Large intestine (tissue), 3 donors: ENCODE data around the gene SELP. TPM values are rescaled to one million over a fixed set of nuclear protein-coding genes. Genes with fewer than 3 reads are reported as not detected.

ENCODE experiments used
- DNase-seq, 2 donors: peaks; one replicate each; pipeline versions ENCODE4 v3.0.0 to v3.0.0-alpha.2; 2013
- H3K27ac ChIP-seq: one replicate; pipeline ENCODE4 v1.5.1; 2013; ENCODE audit warnings: low read length
- H3K27me3 ChIP-seq: 2 replicates; pipeline ENCODE4 v1.6.1; 2013; ENCODE audit warnings: low read length; ENCODE audit not compliant: control insufficient read depth, insufficient read depth
- H3K36me3 ChIP-seq: 2 replicates; pipeline ENCODE4 v1.6.1; 2013; ENCODE audit warnings: low read length; ENCODE audit not compliant: control insufficient read depth, insufficient read depth
- H3K4me1 ChIP-seq: one replicate; pipeline ENCODE4 v1.6.1; 2013; ENCODE audit warnings: low read length; ENCODE audit not compliant: control insufficient read depth, insufficient read depth
- H3K4me3 ChIP-seq: one replicate; pipeline ENCODE4 v1.5.1; 2013; ENCODE audit warnings: low read length
- H3K9me3 ChIP-seq: one replicate; pipeline ENCODE4 v1.6.1; 2013; ENCODE audit warnings: mild to moderate bottlenecking, low read depth, low read length, moderate library complexity; ENCODE audit not compliant: control insufficient read depth
- WGBS: methylation state at CpG from one replicate; pipeline ENCODE4 v1.1.5; 2013; ENCODE audit warnings: low lambda C conversion rate; ENCODE audit not compliant: insufficient coverage; 5-methylcytosine and 5-hydroxymethylcytosine counted together
- polyA plus RNA-seq: library from polyadenylated mRNA; unstranded; fragments of 120-200 nt; gene quantifications from one replicate; pipeline ENCODE4 v1.2.1, GENCODE V29; 2013

The SELP gene
- polyA plus RNA-seq, 1 donor: 1.8 TPM

GRCh38 chr1:169563019-169563615 lies 66.8 kb downstream of the SELP start:
- H3K27ac ChIP-seq: no peak overlapping the region
- no peaks in the 10 kb centered on the region for H3K36me3 ChIP-seq
- no CpG with 5 or more reads among the region's 1 CpG for WGBS
- peaks cover 6% of the 10 kb centered on the region for H3K27me3 ChIP-seq
- DNase-seq: no peak
- H3K4me3 ChIP-seq: no peak overlapping the region
- no peaks in the 10 kb centered on the region for H3K4me1 ChIP-seq
- H3K9me3 ChIP-seq: peaks cover 6% of the 10 kb centered on the region

- Histone ChIP-seq H3K4me3 (no peak overlapping the region), H3K27me3 (peaks cover 8% of the 10 kb centered on the region), H3K27ac (no peak overlapping the region), H3K4me1 (no peaks in the 10 kb centered on the region), H3K36me3 (no peaks in the 10 kb centered on the region), H3K9me3 (peaks cover 6% of the 10 kb centered on the region)
- no peak for DNase-seq
- 80% methylated on average over 1 of the region's 1 CpG for WGBS
Measured at GRCh38 chr1:169561692-169562091, 68.2 kb downstream of the SELP start.

- H3K27me3 ChIP-seq: peaks cover 13% of the 10 kb centered on the region
- H3K36me3 ChIP-seq: no peaks in the 10 kb centered on the region
- H3K4me3 ChIP-seq: no peak overlapping the region
- H3K9me3 ChIP-seq: no peaks in the 10 kb centered on the region
- no peak overlapping the region for H3K27ac ChIP-seq
- 67% methylated on average over 1 of the region's 5 CpGs for WGBS
- H3K4me1 ChIP-seq: no peaks in the 10 kb centered on the region
- no peak for DNase-seq
Measured at GRCh38 chr1:169557131-169557530, 72.8 kb downstream of the SELP start.

GRCh38 chr1:169550294-169550693 lies 79.6 kb downstream of the SELP start:
- no peaks in the 10 kb centered on the region for H3K9me3 ChIP-seq
- no peaks in the 10 kb centered on the region for H3K36me3 ChIP-seq
- no peak overlapping the region for H3K4me3 ChIP-seq
- 60% methylated on average over 2 of the region's 4 CpGs for WGBS
- H3K27ac ChIP-seq: no peak overlapping the region
- H3K27me3 ChIP-seq: peaks cover 8% of the 10 kb centered on the region
- DNase-seq: peak in 1 of 2 donors; percentile 27
- no peaks in the 10 kb centered on the region for H3K4me1 ChIP-seq

- H3K36me3 ChIP-seq: no peaks in the 10 kb centered on the region
- no peak overlapping the region for H3K4me3 ChIP-seq
- no peak overlapping the region for H3K27ac ChIP-seq
- peak; percentile 64 to 88 for DNase-seq
- no CpG with 5 or more reads among the region's 2 CpGs for WGBS
- H3K4me1 ChIP-seq: no peaks in the 10 kb centered on the region
- H3K9me3 ChIP-seq: no peaks in the 10 kb centered on the region
- H3K27me3 ChIP-seq: peaks cover 8% of the 10 kb centered on the region
Measured at GRCh38 chr1:169548282-169548681, 81.6 kb downstream of the SELP start.

GRCh38 chr1:169546087-169546995 lies 83.6 kb downstream of the SELP start:
- Histone ChIP-seq H3K9me3 (no peaks in the 10 kb centered on the region), H3K4me1 (no peaks in the 10 kb centered on the region), H3K27me3 (peaks cover 2% of the 10 kb centered on the region), H3K36me3 (no peaks in the 10 kb centered on the region), H3K4me3 (no peak overlapping the region), H3K27ac (no peak overlapping the region)
- DNase-seq: peak; percentile 64 to 67
- 60% methylated on average over 4 of the region's 15 CpGs for WGBS

GRCh38 chr1:169545472-169545871 lies 84.5 kb downstream of the SELP start:
- no peaks in the 10 kb centered on the region for H3K9me3 ChIP-seq
- no peaks in the 10 kb centered on the region for H3K36me3 ChIP-seq
- no CpG with 5 or more reads among the region's 2 CpGs for WGBS

GRCh38 chr1:169538998-169539871 lies 90.7 kb downstream of the SELP start:
- no peaks in the 10 kb centered on the region for H3K27me3 ChIP-seq
- H3K4me1 ChIP-seq: no peaks in the 10 kb centered on the region
- 83% methylated on average over 1 of the region's 3 CpGs for WGBS
- no peaks in the 10 kb centered on the region for H3K9me3 ChIP-seq
- H3K36me3 ChIP-seq: no peaks in the 10 kb centered on the region
- no peak for DNase-seq
- no peak overlapping the region for H3K27ac ChIP-seq
- H3K4me3 ChIP-seq: no peak overlapping the region

More at GRCh38 chr1:169545472-169545871, 84.5 kb downstream of the SELP start:
- H3K4me3 ChIP-seq: no peak overlapping the region
- H3K4me1 ChIP-seq: no peaks in the 10 kb centered on the region
- DNase-seq: no peak
- H3K27me3 ChIP-seq: no peaks in the 10 kb centered on the region
- H3K27ac ChIP-seq: no peak overlapping the region
